ENCODE results near the gene PHLDA1.
"Not testable (repeated sequence)": the region's sequence is repeated elsewhere in the genome, so short reads cannot be mapped to it uniquely, and the experiment has no call there.

Gene PHLDA1

GRCh38 chr12:76018111-76018510 lies 13.5 kb downstream of the PHLDA1 start:
- DNase-seq: no peak

- DNase-seq: no peak
These were observed 17.6 kb downstream of the PHLDA1 start for GRCh38 chr12:76014007-76014406.

GRCh38 chr12:76013603-76014002 lies 18.0 kb downstream of the PHLDA1 start:
- no peak for DNase-seq

- DNase-seq: no peak
These were observed 18.9 kb downstream of the PHLDA1 start for GRCh38 chr12:76012644-76013043.

- DNase-seq: no peak
These were observed 20.7 kb downstream of the PHLDA1 start for GRCh38 chr12:76010732-76011458.

GRCh38 chr12:76008428-76008827 lies 23.1 kb downstream of the PHLDA1 start:
- no peak for DNase-seq

GRCh38 chr12:76007640-76008039 lies 23.9 kb downstream of the PHLDA1 start:
- DNase-seq: no peak

- DNase-seq: no peak
These were observed 25.3 kb downstream of the PHLDA1 start for GRCh38 chr12:76006028-76006925.

GRCh38 chr12:76003355-76003638 lies 28.3 kb downstream of the PHLDA1 start:
- DNase-seq: no peak

- DNase-seq: no peak
These were observed 28.8 kb downstream of the PHLDA1 start for GRCh38 chr12:76002598-76003354.

GRCh38 chr12:75998292-75999063 lies 33.1 kb downstream of the PHLDA1 start:
- no peak for DNase-seq

GRCh38 chr12:75997658-75998057 lies 33.9 kb downstream of the PHLDA1 start:
- DNase-seq: no peak

- DNase-seq: no peak
These were observed 34.6 kb downstream of the PHLDA1 start for GRCh38 chr12:75996861-75997447.

- DNase-seq: no peak
These were observed 35.9 kb downstream of the PHLDA1 start for GRCh38 chr12:75995691-75996090.

- DNase-seq: no peak
These were observed 37.4 kb downstream of the PHLDA1 start for GRCh38 chr12:75994069-75994740.

- no peak for DNase-seq
These were observed 39.8 kb downstream of the PHLDA1 start for GRCh38 chr12:75991753-75992152.

GRCh38 chr12:75990189-75990912 lies 41.2 kb downstream of the PHLDA1 start:
- no peak for DNase-seq

- not testable (repeated sequence) for DNase-seq
These were observed 43.9 kb downstream of the PHLDA1 start for GRCh38 chr12:75987709-75988108.

GRCh38 chr12:75986001-75986746 lies 45.4 kb downstream of the PHLDA1 start:
- no peak for DNase-seq

GRCh38 chr12:75985566-75985965 lies 46.0 kb downstream of the PHLDA1 start:
- no peak for DNase-seq

Measured in KG1 (cell line).